H1 (cell line): ENCODE data around the gene ATP1A3. TPM values are rescaled to one million over a fixed set of nuclear protein-coding genes. Genes with fewer than 3 reads are reported as not detected.

ENCODE experiments used
- CTCF ChIA-PET: fragments of 300-600 bp; sonication (Branson Sonifier 250); formaldehyde crosslinking; loops from one replicate; lab custom pipeline; 2021; ENCODE audit not compliant: partially characterized antibody; lab: Charles Lee
- POLR2A ChIA-PET: fragments of 300-600 bp; sonication (Branson Sonifier 250); formaldehyde crosslinking; loops from one replicate; lab custom pipeline; 2021; ENCODE audit warnings: inconsistent platforms; ENCODE audit not compliant: partially characterized antibody; lab: Charles Lee
- DNase-seq, 2 experiments: peaks; one replicate each; pipeline versions ENCODE4 v3.0.0 to v3.0.0-alpha.2; 2010 to 2022; ENCODE audit warnings: low spot score in 2 of 2, low read depth in 1 of 2, mixed read lengths in 1 of 2
- FAIRE-seq: peaks from 2 replicates; lab custom pipeline; 2011; peaks lifted over from hg19 to GRCh38; lab: Jason Lieb, UNC
- H2AFZ ChIP-seq: 2 replicates; pipeline ENCODE4 v1.8.1; 2012; ENCODE audit warnings: low read length, inconsistent platforms
- H2AK5ac ChIP-seq: 2 replicates; pipeline ENCODE4 v1.6.1; 2013; ENCODE audit warnings: low read depth, low read length
- H2BK120ac ChIP-seq: replicated peaks from 2 replicates; pipeline ENCODE3; 2013; ENCODE audit warnings: low read depth, low read length, inconsistent platforms
- H2BK12ac ChIP-seq: 2 replicates; pipeline ENCODE4 v1.6.1; 2013; ENCODE audit warnings: low read depth, low read length
- H2BK15ac ChIP-seq: 2 replicates; pipeline ENCODE4 v1.6.1; 2013; ENCODE audit warnings: low read length
- H2BK20ac ChIP-seq: 2 replicates; pipeline ENCODE4 v1.6.1; 2013; ENCODE audit warnings: low read length
- H2BK5ac ChIP-seq: 2 replicates; pipeline ENCODE4 v1.6.1; 2013; ENCODE audit warnings: low read depth, low read length
- H3K14ac ChIP-seq: 2 replicates; pipeline ENCODE4 v1.6.1; 2013; ENCODE audit warnings: inconsistent platforms; ENCODE audit not compliant: insufficient read length
- H3K18ac ChIP-seq: 2 replicates; pipeline ENCODE4 v1.6.1; 2013; ENCODE audit warnings: low read length; ENCODE audit errors: extremely low read depth
- H3K23ac ChIP-seq: 2 replicates; pipeline ENCODE4 v1.6.1; 2013; ENCODE audit warnings: inconsistent platforms; ENCODE audit not compliant: insufficient read length
- H3K23me2 ChIP-seq: 2 replicates; pipeline ENCODE4 v1.6.1; 2013; ENCODE audit warnings: low read depth, low read length
- H3K27ac ChIP-seq: 2 replicates; pipeline ENCODE4 v1.6.1; 2011; ENCODE audit warnings: low read depth, low read length, inconsistent platforms
- H3K27me3 ChIP-seq, 4 experiments: replicated peaks in 1 of 4; 1 replicate in 1 of 4; 2 replicates in 3 of 4; pipeline versions ENCODE4 v1.6.1 to v1.8.1; 2011 to 2013; ENCODE audit warnings: low read length in 3 of 4, mild to moderate bottlenecking in 3 of 4, inconsistent platforms in 2 of 4, mixed read lengths in 2 of 4, moderate library complexity in 1 of 4; ENCODE audit not compliant: control insufficient read depth in 3 of 4, insufficient read depth in 3 of 4; ENCODE audit errors: extremely low read depth in 1 of 4
- H3K36me3 ChIP-seq, 4 experiments: 2 replicates each; pipeline versions ENCODE4 v1.6.1 to v1.8.1; 2011 to 2013; ENCODE audit warnings: mild to moderate bottlenecking in 4 of 4, low read length in 3 of 4, moderate library complexity in 2 of 4, control low read depth in 1 of 4, inconsistent platforms in 1 of 4; ENCODE audit not compliant: insufficient read depth in 4 of 4, control insufficient read depth in 2 of 4
- H3K4ac ChIP-seq: replicated peaks from 2 replicates; pipeline ENCODE3; 2013; ENCODE audit warnings: low read length, low read depth, mixed read lengths, inconsistent platforms; ENCODE audit not compliant: insufficient read length
- H3K4me1 ChIP-seq, 4 experiments: replicated peaks in 1 of 4; 1 replicate in 1 of 4; 2 replicates in 3 of 4; pipeline versions ENCODE4 v1.6.1 to v1.8.1; 2011 to 2013; ENCODE audit warnings: low read length in 3 of 4, inconsistent platforms in 2 of 4, mixed read lengths in 1 of 4; ENCODE audit not compliant: insufficient read depth in 4 of 4, control insufficient read depth in 3 of 4
- H3K4me2 ChIP-seq, 2 experiments: 2 replicates each; pipeline versions ENCODE4 v1.6.1 to v1.8.1; 2011 to 2013; ENCODE audit warnings: low read depth in 2 of 2, low read length in 2 of 2, control low read depth in 1 of 2, inconsistent platforms in 1 of 2, mild to moderate bottlenecking in 1 of 2; ENCODE audit not compliant: insufficient read depth in 1 of 2
- H3K4me3 ChIP-seq, 4 experiments: fragments of 200-600, 300-600 bp in 1 of 4; sonication (generic), shearing (Covaris generic), sonication (Bioruptor Twin) in 1 of 4; 2 replicates each; pipeline versions ENCODE4 v1.5.1 to v1.8.1; 2011 to 2016; ENCODE audit warnings: low read length in 4 of 4, low read depth in 3 of 4, control low read depth in 2 of 4, inconsistent platforms in 2 of 4, mild to moderate bottlenecking in 2 of 4, mixed read lengths in 1 of 4, moderate library complexity in 1 of 4; ENCODE audit not compliant: insufficient read depth in 2 of 4; ENCODE audit errors: extremely low read depth in 1 of 4
- H3K56ac ChIP-seq: replicated peaks from 2 replicates; pipeline ENCODE3; 2013; ENCODE audit warnings: low read depth, mild to moderate bottlenecking, mixed read lengths, low read length, inconsistent platforms; ENCODE audit not compliant: insufficient read length
- H3K79me1 ChIP-seq: 2 replicates; pipeline ENCODE4 v1.6.1; 2013; ENCODE audit warnings: low read depth, low read length, control low read depth
- H3K79me2 ChIP-seq, 2 experiments: 2 replicates each; pipeline versions ENCODE4 v1.6.1 to v1.8.1; 2012 to 2013; ENCODE audit warnings: low read length in 2 of 2, mild to moderate bottlenecking in 2 of 2, inconsistent platforms in 1 of 2; ENCODE audit not compliant: insufficient read depth in 2 of 2, control insufficient read depth in 1 of 2
- H3K9ac ChIP-seq, 4 experiments: replicated peaks in 1 of 4; 1 replicate in 1 of 4; 2 replicates in 3 of 4; pipeline versions ENCODE4 v1.6.1 to v1.8.1; 2011 to 2013; ENCODE audit warnings: low read depth in 3 of 4, low read length in 3 of 4, control low read depth in 2 of 4, mild to moderate bottlenecking in 2 of 4, moderate library complexity in 2 of 4, inconsistent platforms in 1 of 4; ENCODE audit errors: extremely low read depth in 1 of 4
- H3K9me3 ChIP-seq, 2 experiments: 2 replicates each; pipeline versions ENCODE4 v1.6.1 to v1.8.1; 2012 to 2013; ENCODE audit warnings: mild to moderate bottlenecking in 2 of 2, moderate library complexity in 2 of 2, control low read depth in 1 of 2, inconsistent platforms in 1 of 2, low read depth in 1 of 2, low read length in 1 of 2, mixed read lengths in 1 of 2; ENCODE audit not compliant: insufficient read depth in 2 of 2
- H4K20me1 ChIP-seq, 2 experiments: replicated peaks in 1 of 2; 2 replicates each; pipeline versions ENCODE3 to v1.8.1; 2011 to 2013; ENCODE audit warnings: inconsistent platforms in 2 of 2, low read length in 2 of 2, mild to moderate bottlenecking in 1 of 2; ENCODE audit not compliant: insufficient read depth in 2 of 2, control insufficient read depth in 1 of 2
- H4K5ac ChIP-seq: 2 replicates; pipeline ENCODE4 v1.6.1; 2013; ENCODE audit warnings: low read length, low read depth, mixed read lengths, inconsistent platforms; ENCODE audit not compliant: insufficient read length
- H4K8ac ChIP-seq: 2 replicates; pipeline ENCODE4 v1.8.0; 2013; ENCODE audit warnings: mild to moderate bottlenecking, moderate library complexity, low read length, inconsistent platforms; ENCODE audit not compliant: insufficient read depth; ENCODE audit errors: extremely low read depth
- H4K91ac ChIP-seq: replicated peaks from 2 replicates; pipeline ENCODE3; 2013; ENCODE audit warnings: low read length, mixed read lengths, inconsistent platforms; ENCODE audit not compliant: insufficient read length
- CTBP2 ChIP-seq: IDR thresholded peaks from 2 replicates; pipeline ENCODE4 v1.7.0; 2011; ENCODE audit warnings: borderline replicate concordance, mild to moderate bottlenecking, moderate library complexity, mixed read lengths, low read length; ENCODE audit not compliant: insufficient read depth, insufficient read length
- EGR1 ChIP-seq: IDR thresholded peaks from 2 replicates; pipeline ENCODE4 v1.6.1; 2011; ENCODE audit warnings: low read depth, low read length, borderline replicate concordance
- EZH2 ChIP-seq: fragments of 200-600 bp; sonication (generic); IDR thresholded peaks from 2 replicates; pipeline ENCODE4 v1.7.1; 2012; ENCODE audit warnings: low read depth, mild to moderate bottlenecking, moderate library complexity, low read length, inconsistent platforms; ENCODE audit not compliant: severe bottlenecking
- GTF2F1 ChIP-seq: IDR thresholded peaks from 2 replicates; pipeline ENCODE4 v1.6.1; 2012; ENCODE audit warnings: low read depth, low read length, improper control_type of control experiment, borderline replicate concordance
- JUN ChIP-seq: IDR thresholded peaks from 2 replicates; pipeline ENCODE4 v1.6.1; 2011; ENCODE audit warnings: low read depth, mild to moderate bottlenecking, improper control_type of control experiment, low read length
- POLR2AphosphoS5 ChIP-seq: IDR thresholded peaks from 2 replicates; pipeline ENCODE4 v1.6.1; 2011; ENCODE audit warnings: low read depth, low read length
- RBBP5 ChIP-seq: IDR thresholded peaks from 2 replicates; pipeline ENCODE4 v1.7.1; 2012; ENCODE audit warnings: low read depth, mild to moderate bottlenecking, inconsistent platforms, low read length, moderate library complexity, borderline replicate concordance
- TCF12 ChIP-seq: IDR thresholded peaks from 2 replicates; pipeline ENCODE4 v1.6.1; 2011; ENCODE audit warnings: low read depth, mild to moderate bottlenecking, low read length
- YY1 ChIP-seq: IDR thresholded peaks from 2 replicates; pipeline ENCODE4 v1.6.1; 2011; ENCODE audit warnings: low read depth, mild to moderate bottlenecking, low read length
- polyA plus RNA-seq, 7 experiments: library from polyadenylated mRNA; depleted of rRNA in 3 of 7; stranded (reverse) in 5 of 7; unstranded in 2 of 7; fragments of >200 nt in 5 of 7; fragments of 200-250 nt in 2 of 7; gene quantifications; 1 replicate in 5 of 7; 2 replicates in 1 of 7; 4 replicates in 1 of 7; pipeline versions ENCODE4 v1.2.1 to v1.2.3, GENCODE V29; 2011 to 2013; ENCODE audit warnings: missing spikeins in 2 of 7, mixed read lengths in 2 of 7
- total RNA-seq: library from RNA; stranded (reverse); fragmentation: NEBNext Ultra II Directional; extraction: Animal tissue kit (Norgen Biotek cat#: 25700); gene quantifications from 2 replicates; pipeline ENCODE4 v1.2.1, GENCODE V29; 2021
- TF ChIP-seq, protein P1 (sequence below): IDR thresholded peaks from 2 replicates; pipeline ENCODE4 v1.6.1; 2012; ENCODE audit warnings: inconsistent platforms

The ATP1A3 gene
- total and polyA plus RNA-seq, 2 of the 8 experiments (the other 6 are each of a cell fraction or from before 2014, with no cell fraction given) = 11.1 to 41.2 TPM

DNA sequence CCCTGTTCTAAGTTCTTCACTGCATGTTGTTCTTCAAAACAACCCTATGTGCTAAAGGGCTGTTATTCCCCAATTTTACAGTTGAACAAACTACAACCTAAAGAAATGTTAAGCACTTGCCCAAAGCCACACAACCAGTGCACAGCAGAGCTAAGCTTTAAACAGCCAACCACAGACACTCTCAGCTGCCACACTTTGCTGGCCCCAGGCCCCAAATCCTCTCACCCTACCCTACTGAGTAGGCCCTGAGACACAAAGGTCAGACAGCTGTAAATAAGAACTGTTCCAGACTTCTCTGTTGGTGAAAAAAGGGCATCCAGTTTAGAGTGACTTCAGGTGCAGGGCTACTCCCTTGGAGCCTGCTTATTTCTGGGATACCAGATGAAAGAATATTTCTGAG lies 46.0 kb upstream of the ATP1A3 start:
- POLR2A ChIA-PET = interaction anchor here (3.6 kb wide), 1 partner anchor 9 kb away, joined by 12 read pairs; no protein-coding TSS in a partner anchor
- no peaks in the 10 kb centered on the region for H3K4me1 ChIP-seq

More for the DNA sequence above, 46.0 kb upstream of the ATP1A3 start:
- Histone ChIP-seq H2BK5ac (no peak overlapping the region), H3K9me3 (no peaks in the 10 kb centered on the region), H2BK20ac (no peak overlapping the region), H3K23me2 (no peaks in the 10 kb centered on the region), H3K56ac (no peak overlapping the region), H4K91ac (no peak overlapping the region), H2BK12ac (no peak overlapping the region), H4K5ac (no peak overlapping the region), H3K27ac (no peak overlapping the region), H3K27me3 (no peaks in the 10 kb centered on the region), H3K36me3 (peaks cover 20 to 49% (median 34%) of the 10 kb centered on the region in 4 experiments; a peak in 6 of 8 replicates), H3K79me2 (no peaks in the 10 kb centered on the region), H3K9ac (no peak overlapping the region), H3K79me1 (no peaks in the 10 kb centered on the region; the same call in 1 of the 2 replicates), H3K4me2 (no peak overlapping the region), H2AK5ac (no peak overlapping the region), H3K23ac (no peak overlapping the region), H2AFZ (no peak overlapping the region), H2BK120ac (no peak overlapping the region), H3K14ac (no peak overlapping the region), H3K18ac (no peak overlapping the region), H2BK15ac (no peak overlapping the region), H4K20me1 (peaks cover 3 to 6% of the 10 kb centered on the region in 2 experiments), H4K8ac (no peak overlapping the region), H3K4me3 (no peak overlapping the region), H3K4ac (no peak overlapping the region)
- FAIRE-seq = no peak
- DNase-seq = no peak
- CTCF ChIA-PET = interaction anchor here (0.9 to 1.1 kb wide), 2 partner anchors 14 to 37 kb away, joined by 3 read pairs; no protein-coding TSS in a partner anchor
- TF ChIP-seq GTF2F1 (no peak), CTBP2 (no peak), EZH2 (no peak), RBBP5 (no peak), POLR2AphosphoS5 (no peak), EGR1 (no peak), YY1 (no peak), TCF12 (no peak), JUN (no peak)
- TF ChIP-seq, protein P1, sequence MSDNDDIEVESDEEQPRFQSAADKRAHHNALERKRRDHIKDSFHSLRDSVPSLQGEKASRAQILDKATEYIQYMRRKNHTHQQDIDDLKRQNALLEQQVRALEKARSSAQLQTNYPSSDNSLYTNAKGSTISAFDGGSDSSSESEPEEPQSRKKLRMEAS = no peak
